Measurements from ENCODE around the gene CASKIN2.

Gene CASKIN2

GRCh38 chr17:75515496-75516254, at the start of gene CASKIN2:
Gene CASKIN2, minus strand, starts transcription at chr17:75515537. Its CDS starts 1,733 bp downstream, at chr17:75513804.
- Mint-ChIP-seq H3K4me3 (peak within 1 kb of the TSS; percentile 80), H3K4me1 (ENCODE audit: low read depth) (peaks cover 22% of the 10 kb centered on the region), H3K36me3 (ENCODE audit: low read depth) (peaks cover 15% of the 10 kb centered on the region), H3K27ac (no peak within 1 kb of the TSS), H3K27me3 (ENCODE audit: low read depth) (peaks cover 8% of the 10 kb centered on the region), H3K9me3 (no peaks in the 10 kb centered on the region)
- peak; percentile 78 for DNase-seq (ENCODE audit: low spot score)

GRCh38 chr17:75565066-75565465, 49.7 kb upstream of the CASKIN2 start:
- DNase-seq (ENCODE audit: low spot score), result no peak
- no peak overlapping the region for H3K27ac Mint-ChIP-seq

GRCh38 chr17:75564195-75564594, 48.9 kb upstream of the CASKIN2 start:
- Mint-ChIP-seq H3K4me3 (no peak overlapping the region), H3K4me1 (ENCODE audit: low read depth) (no peaks in the 10 kb centered on the region), H3K27me3 (ENCODE audit: low read depth) (no peaks in the 10 kb centered on the region), H3K36me3 (ENCODE audit: low read depth) (no peaks in the 10 kb centered on the region), H3K27ac (no peak overlapping the region), H3K9me3 (no peaks in the 10 kb centered on the region)
- no peak for DNase-seq (ENCODE audit: low spot score)

More at GRCh38 chr17:75565066-75565465, 49.7 kb upstream of the CASKIN2 start:
- Mint-ChIP-seq H3K27me3 (ENCODE audit: low read depth) (no peaks in the 10 kb centered on the region), H3K9me3 (no peaks in the 10 kb centered on the region), H3K4me3 (no peak overlapping the region), H3K4me1 (ENCODE audit: low read depth) (no peaks in the 10 kb centered on the region), H3K36me3 (ENCODE audit: low read depth) (no peaks in the 10 kb centered on the region)

GRCh38 chr17:75563063-75563758, 47.9 kb upstream of the CASKIN2 start:
- Mint-ChIP-seq H3K9me3 (no peaks in the 10 kb centered on the region), H3K4me1 (ENCODE audit: low read depth) (no peaks in the 10 kb centered on the region), H3K36me3 (ENCODE audit: low read depth) (no peaks in the 10 kb centered on the region), H3K4me3 (no peak overlapping the region), H3K27me3 (ENCODE audit: low read depth) (no peaks in the 10 kb centered on the region), H3K27ac (no peak overlapping the region)
- DNase-seq (ENCODE audit: low spot score), result no peak

- no peak overlapping the region for H3K4me3 Mint-ChIP-seq
- no peak for DNase-seq (ENCODE audit: low spot score)
Observed at GRCh38 chr17:75561927-75562603, 46.7 kb upstream of the CASKIN2 start.

GRCh38 chr17:75559958-75560533, 44.7 kb upstream of the CASKIN2 start:
- H3K4me3 Mint-ChIP-seq, result no peak overlapping the region
- no peak for DNase-seq (ENCODE audit: low spot score)
- H3K4me1 Mint-ChIP-seq (ENCODE audit: low read depth), result no peaks in the 10 kb centered on the region
- H3K27me3 Mint-ChIP-seq (ENCODE audit: low read depth), result no peaks in the 10 kb centered on the region
- H3K9me3 Mint-ChIP-seq, result no peaks in the 10 kb centered on the region
- no peak overlapping the region for H3K27ac Mint-ChIP-seq
- H3K36me3 Mint-ChIP-seq (ENCODE audit: low read depth), result no peaks in the 10 kb centered on the region

More at GRCh38 chr17:75561927-75562603, 46.7 kb upstream of the CASKIN2 start:
- no peaks in the 10 kb centered on the region for H3K9me3 Mint-ChIP-seq
- no peaks in the 10 kb centered on the region for H3K4me1 Mint-ChIP-seq (ENCODE audit: low read depth)
- H3K36me3 Mint-ChIP-seq (ENCODE audit: low read depth), result no peaks in the 10 kb centered on the region
- H3K27ac Mint-ChIP-seq, result no peak overlapping the region
- H3K27me3 Mint-ChIP-seq (ENCODE audit: low read depth), result no peaks in the 10 kb centered on the region

- Mint-ChIP-seq H3K27me3 (ENCODE audit: low read depth) (no peaks in the 10 kb centered on the region), H3K27ac (no peak overlapping the region), H3K9me3 (no peaks in the 10 kb centered on the region), H3K36me3 (ENCODE audit: low read depth) (no peaks in the 10 kb centered on the region), H3K4me3 (no peak overlapping the region), H3K4me1 (ENCODE audit: low read depth) (no peaks in the 10 kb centered on the region)
- no peak for DNase-seq (ENCODE audit: low spot score)
Observed at GRCh38 chr17:75558666-75559530, 43.6 kb upstream of the CASKIN2 start.

GRCh38 chr17:75557852-75558665, 42.7 kb upstream of the CASKIN2 start:
- no peak for DNase-seq (ENCODE audit: low spot score)
- no peaks in the 10 kb centered on the region for H3K4me1 Mint-ChIP-seq (ENCODE audit: low read depth)
- H3K9me3 Mint-ChIP-seq, result no peaks in the 10 kb centered on the region
- H3K4me3 Mint-ChIP-seq, result no peak overlapping the region
- no peaks in the 10 kb centered on the region for H3K27me3 Mint-ChIP-seq (ENCODE audit: low read depth)
- H3K27ac Mint-ChIP-seq, result no peak overlapping the region
- H3K36me3 Mint-ChIP-seq (ENCODE audit: low read depth), result no peaks in the 10 kb centered on the region

- no peak for DNase-seq (ENCODE audit: low spot score)
- no peaks in the 10 kb centered on the region for H3K9me3 Mint-ChIP-seq
- no peak overlapping the region for H3K27ac Mint-ChIP-seq
- H3K4me3 Mint-ChIP-seq, result no peak overlapping the region
- no peaks in the 10 kb centered on the region for H3K4me1 Mint-ChIP-seq (ENCODE audit: low read depth)
- H3K36me3 Mint-ChIP-seq (ENCODE audit: low read depth), result no peaks in the 10 kb centered on the region
- no peaks in the 10 kb centered on the region for H3K27me3 Mint-ChIP-seq (ENCODE audit: low read depth)
Observed at GRCh38 chr17:75557075-75557851, 41.9 kb upstream of the CASKIN2 start.

GRCh38 chr17:75555679-75556153, 40.4 kb upstream of the CASKIN2 start:
- no peaks in the 10 kb centered on the region for H3K36me3 Mint-ChIP-seq (ENCODE audit: low read depth)
- no peaks in the 10 kb centered on the region for H3K27me3 Mint-ChIP-seq (ENCODE audit: low read depth)
- no peak overlapping the region for H3K4me3 Mint-ChIP-seq
- H3K4me1 Mint-ChIP-seq (ENCODE audit: low read depth), result no peaks in the 10 kb centered on the region
- no peak overlapping the region for H3K27ac Mint-ChIP-seq
- no peak for DNase-seq (ENCODE audit: low spot score)
- H3K9me3 Mint-ChIP-seq, result no peaks in the 10 kb centered on the region

GRCh38 chr17:75553295-75554110, 38.2 kb upstream of the CASKIN2 start:
- Mint-ChIP-seq H3K9me3 (no peaks in the 10 kb centered on the region), H3K4me3 (no peak overlapping the region), H3K27ac (no peak overlapping the region), H3K36me3 (ENCODE audit: low read depth) (no peaks in the 10 kb centered on the region), H3K4me1 (ENCODE audit: low read depth) (no peaks in the 10 kb centered on the region), H3K27me3 (ENCODE audit: low read depth) (no peaks in the 10 kb centered on the region)
- DNase-seq (ENCODE audit: low spot score), result no peak
